ENCODE results near the gene PRDM16.

The PRDM16 gene

GRCh38 chr1:3188150-3188971 is 119.4 kb downstream of the PRDM16 start:
- Histone ChIP-seq H3K36me3 (ENCODE audit: control insufficient read depth, insufficient read depth, low read length) (no peaks in the 10 kb centered on the region), H3K27me3 (replicated peaks; ENCODE audit: control insufficient read depth, insufficient read depth, low read length) (no peaks in the 10 kb centered on the region), H3K4me3 (replicated peaks; ENCODE audit: low read depth, low read length) (no peak overlapping the region)
- no peak for DNase-seq (ENCODE audit: extremely low read depth, insufficient read length)
- TF ChIP-seq CTCF (IDR thresholded peaks at IDR 0.05; ENCODE audit: insufficient read depth, low read length, poor library complexity, severe bottlenecking): no peak

GRCh38 chr1:3190256-3191041 is 121.4 kb downstream of the PRDM16 start:
- TF ChIP-seq CTCF (IDR thresholded peaks at IDR 0.05; ENCODE audit: insufficient read depth, low read length, poor library complexity, severe bottlenecking): no peak
- Histone ChIP-seq H3K36me3 (ENCODE audit: control insufficient read depth, insufficient read depth, low read length) (no peaks in the 10 kb centered on the region), H3K27me3 (replicated peaks; ENCODE audit: control insufficient read depth, insufficient read depth, low read length) (no peaks in the 10 kb centered on the region), H3K4me3 (replicated peaks; ENCODE audit: low read depth, low read length) (no peak overlapping the region)
- no peak for DNase-seq (ENCODE audit: extremely low read depth, insufficient read length)

- no peaks in the 10 kb centered on the region for H3K36me3 ChIP-seq (ENCODE audit: control insufficient read depth, insufficient read depth, low read length)
- DNase-seq (ENCODE audit: extremely low read depth, insufficient read length): no peak
- no peak for TF ChIP-seq CTCF (IDR thresholded peaks at IDR 0.05; ENCODE audit: insufficient read depth, low read length, poor library complexity, severe bottlenecking)
- H3K27me3 ChIP-seq (replicated peaks; ENCODE audit: control insufficient read depth, insufficient read depth, low read length): no peaks in the 10 kb centered on the region
- H3K4me3 ChIP-seq (replicated peaks; ENCODE audit: low read depth, low read length): no peak overlapping the region
Measured at GRCh38 chr1:3192361-3192760, 123.4 kb downstream of the PRDM16 start.

- DNase-seq (ENCODE audit: extremely low read depth, insufficient read length): no peak
- no peaks in the 10 kb centered on the region for H3K27me3 ChIP-seq (replicated peaks; ENCODE audit: control insufficient read depth, insufficient read depth, low read length)
- no peak for TF ChIP-seq CTCF (IDR thresholded peaks at IDR 0.05; ENCODE audit: insufficient read depth, low read length, poor library complexity, severe bottlenecking)
- H3K4me3 ChIP-seq (replicated peaks; ENCODE audit: low read depth, low read length): no peak overlapping the region
- no peaks in the 10 kb centered on the region for H3K36me3 ChIP-seq (ENCODE audit: control insufficient read depth, insufficient read depth, low read length)
Measured at GRCh38 chr1:3192825-3193224, 123.8 kb downstream of the PRDM16 start.

- no peaks in the 10 kb centered on the region for H3K27me3 ChIP-seq (replicated peaks; ENCODE audit: control insufficient read depth, insufficient read depth, low read length)
- H3K36me3 ChIP-seq (ENCODE audit: control insufficient read depth, insufficient read depth, low read length): no peaks in the 10 kb centered on the region
- no peak for TF ChIP-seq CTCF (IDR thresholded peaks at IDR 0.05; ENCODE audit: insufficient read depth, low read length, poor library complexity, severe bottlenecking)
- no peak for DNase-seq (ENCODE audit: extremely low read depth, insufficient read length)
- no peak overlapping the region for H3K4me3 ChIP-seq (replicated peaks; ENCODE audit: low read depth, low read length)
Measured at GRCh38 chr1:3193811-3194210, 124.8 kb downstream of the PRDM16 start.

Measured in GM06990 (cell line).